ENCODE data around the gene ACVR1B.
A peak's percentile ranks its signal among the peaks of the same experiment; 100 is the strongest.
"Not testable (repeated sequence)": the region's sequence is repeated elsewhere in the genome, so short reads cannot be mapped to it uniquely, and the experiment has no call there.

ACVR1B gene

GRCh38 chr12:51973560-51973959 is 22.1 kb downstream of the ACVR1B start:
- DNase-seq (ENCODE audit: insufficient read length, low spot score) = no peak
- TF ChIP-seq POLR2AphosphoS5 (IDR thresholded peaks at IDR 0.05; ENCODE audit: low read depth, low read length) (no peak), PAX5 (IDR thresholded peaks at IDR 0.05; ENCODE audit: insufficient read depth, low read length, severe bottlenecking) (no peak), TAF1 (IDR thresholded peaks at IDR 0.05; ENCODE audit: low read depth, low read length) (no peak), POLR2A (IDR thresholded peaks at IDR 0.05; ENCODE audit: low read depth, low read length) (no peak), SPI1 (IDR thresholded peaks at IDR 0.05; ENCODE audit: low read depth, low read length) (no peak), POU2F2 (IDR thresholded peaks at IDR 0.05; ENCODE audit: low read depth, low read length) (no peak)
- FAIRE-seq = no peak

- TF ChIP-seq SPI1 (IDR thresholded peaks at IDR 0.05; ENCODE audit: low read depth, low read length) (no peak), TAF1 (IDR thresholded peaks at IDR 0.05; ENCODE audit: low read depth, low read length) (no peak), POU2F2 (IDR thresholded peaks at IDR 0.05; ENCODE audit: low read depth, low read length) (peak; percentile 61; the same call in 1 of the 2 replicates), POLR2A (IDR thresholded peaks at IDR 0.05; ENCODE audit: low read depth, low read length) (no peak), POLR2AphosphoS5 (IDR thresholded peaks at IDR 0.05; ENCODE audit: low read depth, low read length) (no peak)
- DNase-seq (ENCODE audit: insufficient read length, low spot score) = no peak
- FAIRE-seq = peak; percentile 52
Observed at GRCh38 chr12:51974646-51975045, 23.1 kb downstream of the ACVR1B start.

- no peak for FAIRE-seq
- no peak for TF ChIP-seq POLR2AphosphoS5 (IDR thresholded peaks at IDR 0.05; ENCODE audit: low read depth, low read length)
- no peak for TF ChIP-seq POU2F2 (IDR thresholded peaks at IDR 0.05; ENCODE audit: low read depth, low read length)
- no peak for TF ChIP-seq POLR2A (IDR thresholded peaks at IDR 0.05; ENCODE audit: low read depth, low read length)
- no peak for TF ChIP-seq PAX5 (IDR thresholded peaks at IDR 0.05; ENCODE audit: insufficient read depth, low read length, severe bottlenecking)
- TF ChIP-seq TAF1 (IDR thresholded peaks at IDR 0.05; ENCODE audit: low read depth, low read length) = no peak
- TF ChIP-seq SPI1 (IDR thresholded peaks at IDR 0.05; ENCODE audit: low read depth, low read length) = no peak
- DNase-seq (ENCODE audit: insufficient read length, low spot score) = no peak
Observed at GRCh38 chr12:51975196-51975595, 23.7 kb downstream of the ACVR1B start.

GRCh38 chr12:51976376-51977160 is 25.1 kb downstream of the ACVR1B start:
- no peak for DNase-seq (ENCODE audit: insufficient read length, low spot score)
- FAIRE-seq = no peak
- TF ChIP-seq POU2F2 (IDR thresholded peaks at IDR 0.05; ENCODE audit: low read depth, low read length) = no peak
- no peak for TF ChIP-seq TAF1 (IDR thresholded peaks at IDR 0.05; ENCODE audit: low read depth, low read length)
- no peak for TF ChIP-seq POLR2A (IDR thresholded peaks at IDR 0.05; ENCODE audit: low read depth, low read length)
- no peak for TF ChIP-seq PAX5 (IDR thresholded peaks at IDR 0.05; ENCODE audit: insufficient read depth, low read length, severe bottlenecking)
- TF ChIP-seq SPI1 (IDR thresholded peaks at IDR 0.05; ENCODE audit: low read depth, low read length) = peak; percentile 64
- TF ChIP-seq POLR2AphosphoS5 (IDR thresholded peaks at IDR 0.05; ENCODE audit: low read depth, low read length) = no peak

GRCh38 chr12:51977320-51977753 is 25.8 kb downstream of the ACVR1B start:
- no peak for DNase-seq (ENCODE audit: insufficient read length, low spot score)
- no peak for FAIRE-seq
- TF ChIP-seq TAF1 (IDR thresholded peaks at IDR 0.05; ENCODE audit: low read depth, low read length) = no peak
- TF ChIP-seq POU2F2 (IDR thresholded peaks at IDR 0.05; ENCODE audit: low read depth, low read length) = no peak
- no peak for TF ChIP-seq POLR2A (IDR thresholded peaks at IDR 0.05; ENCODE audit: low read depth, low read length)
- TF ChIP-seq PAX5 (IDR thresholded peaks at IDR 0.05; ENCODE audit: insufficient read depth, low read length, severe bottlenecking) = no peak
- no peak for TF ChIP-seq SPI1 (IDR thresholded peaks at IDR 0.05; ENCODE audit: low read depth, low read length)

- FAIRE-seq; DNase-seq (ENCODE audit: insufficient read length, low spot score): not testable (repeated sequence)
Observed at GRCh38 chr12:51979306-51979705, 27.8 kb downstream of the ACVR1B start.

GRCh38 chr12:51980051-51980808 is 28.7 kb downstream of the ACVR1B start:
- FAIRE-seq (peak; percentile 87), DNase-seq (ENCODE audit: insufficient read length, low spot score) (peak; percentile 59)
- no peak for TF ChIP-seq TAF1 (IDR thresholded peaks at IDR 0.05; ENCODE audit: low read depth, low read length)
- no peak for TF ChIP-seq POU2F2 (IDR thresholded peaks at IDR 0.05; ENCODE audit: low read depth, low read length)
- TF ChIP-seq POLR2AphosphoS5 (IDR thresholded peaks at IDR 0.05; ENCODE audit: low read depth, low read length) = no peak
- TF ChIP-seq SPI1 (IDR thresholded peaks at IDR 0.05; ENCODE audit: low read depth, low read length) = no peak
- TF ChIP-seq PAX5 (IDR thresholded peaks at IDR 0.05; ENCODE audit: insufficient read depth, low read length, severe bottlenecking) = no peak
- no peak for TF ChIP-seq POLR2A (IDR thresholded peaks at IDR 0.05; ENCODE audit: low read depth, low read length)

- FAIRE-seq = no peak
- DNase-seq (ENCODE audit: insufficient read length, low spot score) = no peak
- TF ChIP-seq POLR2A (IDR thresholded peaks at IDR 0.05; ENCODE audit: low read depth, low read length) (no peak), POU2F2 (IDR thresholded peaks at IDR 0.05; ENCODE audit: low read depth, low read length) (no peak), PAX5 (IDR thresholded peaks at IDR 0.05; ENCODE audit: insufficient read depth, low read length, severe bottlenecking) (no peak), SPI1 (IDR thresholded peaks at IDR 0.05; ENCODE audit: low read depth, low read length) (no peak), POLR2AphosphoS5 (IDR thresholded peaks at IDR 0.05; ENCODE audit: low read depth, low read length) (no peak), TAF1 (IDR thresholded peaks at IDR 0.05; ENCODE audit: low read depth, low read length) (no peak)
Observed at GRCh38 chr12:51980809-51981127, 29.3 kb downstream of the ACVR1B start.

- DNase-seq (ENCODE audit: insufficient read length, low spot score) (no peak), FAIRE-seq (no peak)
- TF ChIP-seq POU2F2 (IDR thresholded peaks at IDR 0.05; ENCODE audit: low read depth, low read length) (no peak), POLR2A (IDR thresholded peaks at IDR 0.05; ENCODE audit: low read depth, low read length) (no peak), PAX5 (IDR thresholded peaks at IDR 0.05; ENCODE audit: insufficient read depth, low read length, severe bottlenecking) (no peak), TAF1 (IDR thresholded peaks at IDR 0.05; ENCODE audit: low read depth, low read length) (no peak), POLR2AphosphoS5 (IDR thresholded peaks at IDR 0.05; ENCODE audit: low read depth, low read length) (no peak), SPI1 (IDR thresholded peaks at IDR 0.05; ENCODE audit: low read depth, low read length) (no peak)
Observed at GRCh38 chr12:51984657-51985056, 33.2 kb downstream of the ACVR1B start.

Measured in GM12891 (cell line).